Measurements from ENCODE around the gene ECHDC3. TPM values are rescaled to one million over a fixed set of nuclear protein-coding genes. Genes with fewer than 3 reads are reported as not detected.
"Not testable (repeated sequence)": the region's sequence is repeated elsewhere in the genome, so short reads cannot be mapped to it uniquely, and the experiment has no call there.

The ECHDC3 gene
- total RNA-seq (2014; rRNA removed; shearing (Covaris generic)): 0.78 and 0.86 TPM in 2 replicates

- DNase-seq (ENCODE audit: low spot score): peak; percentile 33
- in situ Hi-C loops (cut with HindIII; ENCODE audit: low sequenced_read_pairs): no loop called here
Measured at GRCh38 chr10:11742009-11742778, at the start of gene ECHDC3. TSS of gene ECHDC3 (plus strand) at chr10:11742382. CDS start at chr10:11742577, 195 bp downstream.

- DNase-seq (ENCODE audit: low spot score): no peak
- in situ Hi-C loops (cut with HindIII; ENCODE audit: low sequenced_read_pairs): no loop called here
Measured at GRCh38 chr10:11693376-11693775, 48.8 kb upstream of the ECHDC3 start.

- no peak for DNase-seq (ENCODE audit: low spot score)
- in situ Hi-C loops (cut with HindIII; ENCODE audit: low sequenced_read_pairs): no loop called here
Measured at GRCh38 chr10:11695779-11696178, 46.4 kb upstream of the ECHDC3 start.

GRCh38 chr10:11697718-11698527, 44.3 kb upstream of the ECHDC3 start:
- in situ Hi-C loops (cut with HindIII; ENCODE audit: low sequenced_read_pairs): no loop called here
- DNase-seq (ENCODE audit: low spot score): no peak

GRCh38 chr10:11698691-11699549, 43.3 kb upstream of the ECHDC3 start:
- in situ Hi-C loops (cut with HindIII; ENCODE audit: low sequenced_read_pairs): no loop called here
- no peak for DNase-seq (ENCODE audit: low spot score)

GRCh38 chr10:11699550-11700097, 42.6 kb upstream of the ECHDC3 start:
- in situ Hi-C loops (cut with HindIII; ENCODE audit: low sequenced_read_pairs): no loop called here

GRCh38 chr10:11700539-11700938, 41.6 kb upstream of the ECHDC3 start:
- no peak for DNase-seq (ENCODE audit: low spot score)
- in situ Hi-C loops (cut with HindIII; ENCODE audit: low sequenced_read_pairs): no loop called here

More at GRCh38 chr10:11699550-11700097, 42.6 kb upstream of the ECHDC3 start:
- DNase-seq (ENCODE audit: low spot score): no peak

GRCh38 chr10:11701451-11702095, 40.6 kb upstream of the ECHDC3 start:
- DNase-seq (ENCODE audit: low spot score): no peak
- in situ Hi-C loops (cut with HindIII; ENCODE audit: low sequenced_read_pairs): no loop called here

GRCh38 chr10:11702264-11702663, 39.9 kb upstream of the ECHDC3 start:
- in situ Hi-C loops (cut with HindIII; ENCODE audit: low sequenced_read_pairs): no loop called here
- peak; percentile 30 for DNase-seq (ENCODE audit: low spot score)

- in situ Hi-C loops (cut with HindIII; ENCODE audit: low sequenced_read_pairs): no loop called here
- DNase-seq (ENCODE audit: low spot score): no peak
Measured at GRCh38 chr10:11704092-11704491, 38.1 kb upstream of the ECHDC3 start.

- in situ Hi-C loops (cut with HindIII; ENCODE audit: low sequenced_read_pairs): no loop called here
Measured at GRCh38 chr10:11705722-11706121, 36.5 kb upstream of the ECHDC3 start.

GRCh38 chr10:11706895-11707567, 35.2 kb upstream of the ECHDC3 start:
- in situ Hi-C loops (cut with HindIII; ENCODE audit: low sequenced_read_pairs): no loop called here
- DNase-seq (ENCODE audit: low spot score): no peak

More at GRCh38 chr10:11705722-11706121, 36.5 kb upstream of the ECHDC3 start:
- no peak for DNase-seq (ENCODE audit: low spot score)

- in situ Hi-C loops (cut with HindIII; ENCODE audit: low sequenced_read_pairs): no loop called here
- no peak for DNase-seq (ENCODE audit: low spot score)
Measured at GRCh38 chr10:11707624-11708350, 34.4 kb upstream of the ECHDC3 start.

- DNase-seq (ENCODE audit: low spot score); in situ Hi-C loops (cut with HindIII; ENCODE audit: low sequenced_read_pairs): not testable (repeated sequence)
Measured at GRCh38 chr10:11708801-11709200, 33.4 kb upstream of the ECHDC3 start.

GRCh38 chr10:11712744-11713143, 29.4 kb upstream of the ECHDC3 start:
- DNase-seq (ENCODE audit: low spot score): no peak
- in situ Hi-C loops (cut with HindIII; ENCODE audit: low sequenced_read_pairs): no loop called here

GRCh38 chr10:11713186-11713743, 28.9 kb upstream of the ECHDC3 start:
- in situ Hi-C loops (cut with HindIII; ENCODE audit: low sequenced_read_pairs): no loop called here
- DNase-seq (ENCODE audit: low spot score): no peak

GRCh38 chr10:11713963-11714362, 28.2 kb upstream of the ECHDC3 start:
- in situ Hi-C loops (cut with HindIII; ENCODE audit: low sequenced_read_pairs): no loop called here
- DNase-seq (ENCODE audit: low spot score): peak; percentile 24
